Esophagus muscularis mucosa (tissue), 4 donors: ENCODE measurements around the gene MAGEE1.

Experiments
- EP300 ChIP-seq: sonication (generic); formaldehyde crosslinking; IDR thresholded peaks from one replicate; pipeline ENCODE4 v1.6.1; 2017; ENCODE audit warnings: antibody characterized with exemption
- POLR2A ChIP-seq: fragments of 450-650 bp; IDR thresholded peaks from one replicate; pipeline ENCODE4 v1.6.1; 2017; ENCODE audit warnings: antibody characterized with exemption, moderate library complexity, mild to moderate bottlenecking, low read depth
- POLR2AphosphoS5 ChIP-seq, 2 donors: sonication (generic); formaldehyde crosslinking; IDR thresholded peaks; one replicate each; pipeline ENCODE4 v1.6.1; 2017; ENCODE audit warnings: antibody characterized with exemption in 2 of 2
- TF ChIP-seq, protein P1 (sequence below), 3 experiments: fragments of 200-600 bp in 2 of 3; fragments of 450-650 bp in 1 of 3; sonication (generic) in 2 of 3; IDR thresholded peaks; one replicate each; pipeline ENCODE4 v1.5.1; 2017 to 2019; ENCODE audit warnings: antibody characterized with exemption in 3 of 3, mild to moderate bottlenecking in 2 of 3, moderate library complexity in 1 of 3

DNA sequence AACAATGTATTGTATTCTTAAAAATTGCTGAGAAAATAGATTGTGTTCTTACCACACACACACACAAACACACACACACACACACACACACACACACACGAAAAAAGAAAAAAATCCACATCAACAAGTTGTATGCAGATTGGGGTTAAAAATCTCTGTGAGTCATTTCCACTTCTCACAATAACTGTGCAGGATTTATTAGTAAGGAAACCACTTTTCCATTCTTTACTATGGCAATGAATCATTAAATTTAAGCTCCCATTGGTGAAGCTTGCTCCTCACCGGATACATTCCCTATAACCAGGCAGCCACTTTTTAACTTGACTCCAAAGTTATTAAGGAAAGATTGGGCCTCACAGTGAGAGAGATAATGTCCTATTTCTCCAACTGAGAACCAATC is 19.7 kb upstream of the MAGEE1 start:
- TF ChIP-seq POLR2AphosphoS5 (IDR thresholded peaks at IDR 0.05) (no peak), POLR2A (no peak), EP300 (no peak)
- TF ChIP-seq, protein P1, sequence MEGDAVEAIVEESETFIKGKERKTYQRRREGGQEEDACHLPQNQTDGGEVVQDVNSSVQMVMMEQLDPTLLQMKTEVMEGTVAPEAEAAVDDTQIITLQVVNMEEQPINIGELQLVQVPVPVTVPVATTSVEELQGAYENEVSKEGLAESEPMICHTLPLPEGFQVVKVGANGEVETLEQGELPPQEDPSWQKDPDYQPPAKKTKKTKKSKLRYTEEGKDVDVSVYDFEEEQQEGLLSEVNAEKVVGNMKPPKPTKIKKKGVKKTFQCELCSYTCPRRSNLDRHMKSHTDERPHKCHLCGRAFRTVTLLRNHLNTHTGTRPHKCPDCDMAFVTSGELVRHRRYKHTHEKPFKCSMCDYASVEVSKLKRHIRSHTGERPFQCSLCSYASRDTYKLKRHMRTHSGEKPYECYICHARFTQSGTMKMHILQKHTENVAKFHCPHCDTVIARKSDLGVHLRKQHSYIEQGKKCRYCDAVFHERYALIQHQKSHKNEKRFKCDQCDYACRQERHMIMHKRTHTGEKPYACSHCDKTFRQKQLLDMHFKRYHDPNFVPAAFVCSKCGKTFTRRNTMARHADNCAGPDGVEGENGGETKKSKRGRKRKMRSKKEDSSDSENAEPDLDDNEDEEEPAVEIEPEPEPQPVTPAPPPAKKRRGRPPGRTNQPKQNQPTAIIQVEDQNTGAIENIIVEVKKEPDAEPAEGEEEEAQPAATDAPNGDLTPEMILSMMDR (IDR thresholded peaks at IDR 0.05), result no peak
